HAP-1 (cell line): ENCODE data around the gene TMEM218.
A peak's percentile ranks its signal among the peaks of the same experiment; 100 is the strongest.

Experiments
- DNase-seq, 2 experiments: peaks; one replicate each; pipeline ENCODE4 v3.0.0-alpha.2; 2016 to 2020; ENCODE audit warnings: low spot score in 2 of 2
- H3K27me3 ChIP-seq: fragments of 250-450 bp; sonication (Bioruptor Pico); 2 replicates; pipeline ENCODE4 v1.5.1; 2020; ENCODE audit warnings: low read depth, mild to moderate bottlenecking, moderate library complexity
- H3K36me3 ChIP-seq: fragments of 250-450 bp; sonication (Bioruptor Pico); replicated peaks from 2 replicates; pipeline ENCODE4 v1.5.1; 2020; ENCODE audit warnings: mild to moderate bottlenecking
- H3K4me1 ChIP-seq: fragments of 250-450 bp; sonication (Bioruptor Pico); 2 replicates; pipeline ENCODE4 v1.5.1; 2020; ENCODE audit warnings: mild to moderate bottlenecking
- H3K4me3 ChIP-seq: fragments of 250-450 bp; sonication (Bioruptor Pico); 2 replicates; pipeline ENCODE4 v1.5.1; 2020; ENCODE audit warnings: mild to moderate bottlenecking, moderate library complexity
- H3K9me3 ChIP-seq: fragments of 250-450 bp; sonication (Bioruptor Pico); 2 replicates; pipeline ENCODE4 v1.5.1; 2020; ENCODE audit warnings: mild to moderate bottlenecking, moderate library complexity
- in situ Hi-C: fragments of 300-500 bp; cut with MboI; formaldehyde crosslinking; loops from 3 replicates; pipeline ENCODE4 v1.14.3; 2020; ENCODE audit warnings: low sequenced_read_pairs, inconsistent platforms, mixed read lengths

The TMEM218 gene

GRCh38 chr11:125141686-125142535 is 30.5 kb upstream of the TMEM218 start:
- DNase-seq = peak; percentile 95
- Histone ChIP-seq H3K4me3 (no peak overlapping the region), H3K27me3 (no peaks in the 10 kb centered on the region), H3K4me1 (peaks cover 26% of the 10 kb centered on the region), H3K36me3 (no peaks in the 10 kb centered on the region), H3K9me3 (no peaks in the 10 kb centered on the region)
- in situ Hi-C loops = loop anchor here (10.0 kb wide), 1 partner anchor 47 kb away; no protein-coding TSS in a partner anchor

GRCh38 chr11:125141178-125141577 is 29.8 kb upstream of the TMEM218 start:
- no peaks in the 10 kb centered on the region for H3K36me3 ChIP-seq
- peak in 1 of 2 experiments; percentile 20 for DNase-seq
- in situ Hi-C loops = loop anchor here (10.0 kb wide), 1 partner anchor 46 kb away; no protein-coding TSS in a partner anchor
- H3K9me3 ChIP-seq = no peaks in the 10 kb centered on the region
- no peaks in the 10 kb centered on the region for H3K27me3 ChIP-seq
- H3K4me1 ChIP-seq = peaks cover 21% of the 10 kb centered on the region
- H3K4me3 ChIP-seq = no peak overlapping the region

DNA sequence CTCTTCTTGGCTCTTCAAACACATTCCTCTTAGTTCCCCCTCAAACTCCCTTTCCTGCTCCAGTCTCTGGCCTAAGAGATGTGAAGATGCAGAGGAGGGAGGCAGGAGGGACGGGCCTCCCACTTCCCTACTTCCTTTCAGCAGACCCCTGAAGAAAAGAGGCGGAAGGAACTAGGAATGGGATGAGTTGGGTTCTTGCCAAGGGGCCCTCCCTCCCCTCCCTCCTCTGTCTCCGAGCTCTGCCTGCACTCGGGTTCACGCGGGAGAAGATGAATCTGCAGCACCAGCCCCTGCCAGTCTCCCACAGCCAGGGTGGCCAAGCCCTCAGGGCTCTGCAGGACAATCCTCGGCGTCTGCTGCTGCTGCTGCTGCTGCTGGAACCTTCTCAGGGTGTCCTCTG is 28.8 kb upstream of the TMEM218 start:
- Histone ChIP-seq H3K36me3 (no peaks in the 10 kb centered on the region), H3K27me3 (no peaks in the 10 kb centered on the region), H3K4me3 (no peak overlapping the region), H3K9me3 (no peaks in the 10 kb centered on the region), H3K4me1 (peaks cover 20% of the 10 kb centered on the region)
- in situ Hi-C loops = loop anchor here (10.0 kb wide), 1 partner anchor 45 kb away; no protein-coding TSS in a partner anchor
- DNase-seq = no peak

DNA sequence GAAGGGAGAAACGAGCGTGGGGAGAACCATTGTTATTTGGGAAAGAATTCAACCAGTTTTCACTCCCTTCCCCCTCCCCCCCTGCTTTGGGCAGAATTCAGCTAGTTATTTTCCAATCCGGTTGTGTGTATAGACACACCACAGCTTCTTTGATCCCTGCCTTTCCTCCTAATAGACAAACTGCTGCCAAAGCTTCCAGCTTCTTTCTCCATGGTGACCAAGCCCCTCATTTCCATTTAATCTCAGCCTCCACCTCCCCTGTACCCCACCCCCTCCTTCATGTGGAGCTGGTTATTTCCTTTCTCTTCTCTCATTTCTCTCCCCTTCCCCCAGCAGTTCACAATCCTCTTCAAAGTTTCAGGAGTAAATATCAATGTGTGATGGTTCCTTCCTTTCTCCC is 28.4 kb upstream of the TMEM218 start:
- H3K27me3 ChIP-seq = no peaks in the 10 kb centered on the region
- DNase-seq = no peak
- in situ Hi-C loops = loop anchor here (10.0 kb wide), 1 partner anchor 45 kb away; no protein-coding TSS in a partner anchor
- H3K9me3 ChIP-seq = no peaks in the 10 kb centered on the region
- no peak overlapping the region for H3K4me3 ChIP-seq
- no peaks in the 10 kb centered on the region for H3K36me3 ChIP-seq
- H3K4me1 ChIP-seq = peaks cover 20% of the 10 kb centered on the region

DNA sequence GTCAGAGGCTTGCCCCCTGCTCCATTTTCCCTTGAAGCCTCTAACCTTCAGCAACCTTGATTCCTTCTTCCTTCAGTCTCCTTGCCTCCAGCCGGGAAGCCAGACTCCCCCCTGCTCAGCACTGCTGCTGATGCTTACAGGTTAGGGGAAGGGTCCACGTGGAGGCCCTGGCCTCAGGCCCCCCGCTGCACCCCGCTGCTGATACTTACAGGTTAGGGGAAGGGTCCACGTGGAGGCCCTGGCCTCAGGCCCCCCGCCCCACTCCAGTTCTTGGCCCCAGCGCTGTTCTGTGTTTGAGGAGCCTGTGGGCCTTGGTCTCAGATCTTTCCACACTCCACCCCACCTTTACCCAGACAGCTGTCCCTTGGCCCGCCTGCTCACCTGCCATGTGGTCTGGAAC is 27.5 kb upstream of the TMEM218 start:
- DNase-seq = no peak
- H3K27me3 ChIP-seq = no peaks in the 10 kb centered on the region
- in situ Hi-C loops = no loop called here

DNA sequence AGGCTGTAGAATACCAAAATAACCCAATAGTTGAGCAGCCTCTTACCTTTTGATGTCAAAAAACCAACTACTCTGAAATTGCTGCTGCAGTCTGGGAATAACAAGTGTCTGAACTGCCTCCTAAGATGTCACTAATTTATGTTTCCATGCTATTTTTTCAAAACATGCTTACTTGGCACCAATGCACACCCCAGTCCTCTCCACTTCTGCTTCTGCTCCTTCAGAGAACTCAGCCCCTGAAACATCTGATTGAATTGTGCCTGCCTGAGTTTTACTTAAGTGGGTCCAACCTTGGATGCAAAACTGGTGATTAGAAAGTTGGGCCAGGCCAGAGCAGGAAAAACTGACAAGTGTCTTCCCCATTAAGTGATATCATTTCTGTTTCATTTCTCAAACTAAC is 24.6 kb upstream of the TMEM218 start:
- no peak for DNase-seq
- Histone ChIP-seq H3K4me1 (peaks cover 10% of the 10 kb centered on the region), H3K36me3 (no peaks in the 10 kb centered on the region), H3K9me3 (no peaks in the 10 kb centered on the region), H3K4me3 (no peak overlapping the region), H3K27me3 (no peaks in the 10 kb centered on the region)
- in situ Hi-C loops = no loop called here

More for the DNA sequence above, 27.5 kb upstream of the TMEM218 start:
- Histone ChIP-seq H3K4me3 (no peak overlapping the region), H3K36me3 (no peaks in the 10 kb centered on the region), H3K4me1 (peaks cover 20% of the 10 kb centered on the region), H3K9me3 (no peaks in the 10 kb centered on the region)

DNA sequence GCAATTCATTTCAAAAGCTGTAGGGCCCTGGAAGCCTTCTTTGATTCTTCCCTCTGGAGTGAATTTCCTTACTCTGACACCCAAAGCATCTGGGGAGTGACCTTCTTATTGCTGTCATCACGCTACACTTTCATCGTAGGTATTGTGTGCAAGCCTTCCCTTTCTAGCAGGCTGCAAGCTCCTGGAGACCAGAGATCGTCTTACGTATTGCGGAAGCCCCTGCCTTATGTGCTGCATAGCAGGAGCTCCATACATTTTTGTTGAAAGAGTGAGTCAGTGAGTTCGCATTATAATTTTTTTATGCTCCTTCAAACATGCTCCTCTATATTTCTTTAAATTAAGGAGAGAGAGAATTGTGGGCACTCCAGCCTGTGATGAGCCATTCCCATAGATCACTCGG is 21.2 kb upstream of the TMEM218 start:
- Histone ChIP-seq H3K4me1 (no peaks in the 10 kb centered on the region), H3K36me3 (no peaks in the 10 kb centered on the region), H3K27me3 (peaks cover 9% of the 10 kb centered on the region), H3K4me3 (no peak overlapping the region), H3K9me3 (no peaks in the 10 kb centered on the region)
- DNase-seq = no peak
- in situ Hi-C loops = no loop called here

GRCh38 chr11:125132071-125132470 is 20.6 kb upstream of the TMEM218 start:
- in situ Hi-C loops = no loop called here
- no peaks in the 10 kb centered on the region for H3K9me3 ChIP-seq
- H3K36me3 ChIP-seq = no peaks in the 10 kb centered on the region
- DNase-seq = no peak
- H3K4me3 ChIP-seq = no peak overlapping the region
- peaks cover 9% of the 10 kb centered on the region for H3K27me3 ChIP-seq
- H3K4me1 ChIP-seq = no peaks in the 10 kb centered on the region

DNA sequence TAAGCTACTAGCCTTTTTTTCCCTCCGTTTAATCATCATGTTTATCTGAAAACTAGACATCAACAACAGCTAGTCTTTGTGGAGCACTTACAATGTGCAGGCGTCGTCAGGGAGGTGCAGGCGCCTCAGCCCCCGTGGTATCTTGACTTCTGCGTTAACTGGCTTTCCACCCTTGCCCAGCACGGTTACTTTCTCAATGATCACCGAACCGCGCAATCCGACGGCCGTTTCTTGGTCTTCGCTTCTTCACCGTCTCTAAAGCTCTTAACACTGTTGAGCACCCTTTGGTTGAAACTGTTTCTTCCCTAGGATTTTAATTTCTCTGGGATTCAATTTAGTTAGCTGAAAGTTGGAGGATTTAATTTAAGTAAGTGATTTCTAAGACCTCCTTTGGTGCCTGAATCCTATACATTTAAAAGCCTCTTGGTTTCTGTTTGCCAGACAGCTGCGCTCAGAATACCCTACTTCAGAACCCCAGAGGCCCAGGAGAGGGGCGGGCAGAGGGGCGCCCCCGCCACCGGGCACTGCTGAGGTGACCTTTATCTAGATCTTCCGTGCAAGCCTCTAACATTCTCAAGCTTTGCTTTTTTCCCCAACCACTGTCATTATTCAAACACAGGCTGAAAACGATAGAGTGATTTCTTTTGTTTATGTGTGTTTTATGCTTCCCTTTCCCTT is 18.0 kb upstream of the TMEM218 start:
- Histone ChIP-seq H3K9me3 (no peaks in the 10 kb centered on the region), H3K4me1 (no peaks in the 10 kb centered on the region), H3K36me3 (no peaks in the 10 kb centered on the region), H3K4me3 (no peak overlapping the region), H3K27me3 (peaks cover 9% of the 10 kb centered on the region)
- in situ Hi-C loops = no loop called here
- DNase-seq = no peak

DNA sequence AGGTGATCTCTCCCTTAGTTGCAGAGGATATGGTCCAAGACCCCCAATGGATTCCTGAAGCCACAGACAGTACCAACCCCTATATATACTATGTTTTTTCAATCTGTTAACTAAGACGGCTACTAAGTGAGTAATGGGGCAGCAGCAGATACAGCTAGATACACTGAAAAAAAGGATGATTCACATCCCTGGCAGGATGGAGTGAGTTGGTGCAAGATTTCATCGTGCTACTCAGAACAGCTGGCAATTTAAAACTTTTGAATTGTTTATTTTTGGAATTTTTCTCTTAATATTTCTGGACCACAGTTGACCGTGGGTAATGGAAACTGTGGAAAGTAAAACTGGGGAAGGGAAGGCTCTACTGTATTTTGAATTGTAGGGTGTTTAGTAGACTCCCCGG is 17.0 kb upstream of the TMEM218 start:
- Histone ChIP-seq H3K4me1 (no peaks in the 10 kb centered on the region), H3K9me3 (no peaks in the 10 kb centered on the region), H3K27me3 (peaks cover 9% of the 10 kb centered on the region), H3K4me3 (no peak overlapping the region), H3K36me3 (no peaks in the 10 kb centered on the region)
- DNase-seq = no peak
- in situ Hi-C loops = no loop called here

DNA sequence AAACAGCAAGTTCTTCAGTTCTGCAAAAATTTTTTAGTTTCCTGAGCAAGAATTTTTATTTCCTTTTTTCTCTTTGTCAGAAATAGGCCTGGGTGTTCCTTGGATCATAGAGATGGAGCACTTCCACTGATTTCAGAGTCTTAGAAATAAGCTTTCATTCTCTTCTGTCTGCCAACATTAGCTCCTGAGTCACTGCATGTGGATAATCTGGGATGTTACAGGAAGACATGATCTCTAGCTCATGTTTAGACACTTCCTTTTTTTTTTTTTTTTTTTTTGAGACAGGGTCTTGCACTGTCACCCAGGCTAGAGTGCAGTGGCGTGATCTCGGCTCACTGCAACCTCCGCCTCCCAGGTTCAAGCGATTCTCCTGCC is 13.2 kb upstream of the TMEM218 start:
- peaks cover 9% of the 10 kb centered on the region for H3K27me3 ChIP-seq
- no peak for DNase-seq
- no peaks in the 10 kb centered on the region for H3K36me3 ChIP-seq
- in situ Hi-C loops = no loop called here
- H3K4me1 ChIP-seq = no peaks in the 10 kb centered on the region
- H3K9me3 ChIP-seq = no peaks in the 10 kb centered on the region
- no peak overlapping the region for H3K4me3 ChIP-seq

DNA sequence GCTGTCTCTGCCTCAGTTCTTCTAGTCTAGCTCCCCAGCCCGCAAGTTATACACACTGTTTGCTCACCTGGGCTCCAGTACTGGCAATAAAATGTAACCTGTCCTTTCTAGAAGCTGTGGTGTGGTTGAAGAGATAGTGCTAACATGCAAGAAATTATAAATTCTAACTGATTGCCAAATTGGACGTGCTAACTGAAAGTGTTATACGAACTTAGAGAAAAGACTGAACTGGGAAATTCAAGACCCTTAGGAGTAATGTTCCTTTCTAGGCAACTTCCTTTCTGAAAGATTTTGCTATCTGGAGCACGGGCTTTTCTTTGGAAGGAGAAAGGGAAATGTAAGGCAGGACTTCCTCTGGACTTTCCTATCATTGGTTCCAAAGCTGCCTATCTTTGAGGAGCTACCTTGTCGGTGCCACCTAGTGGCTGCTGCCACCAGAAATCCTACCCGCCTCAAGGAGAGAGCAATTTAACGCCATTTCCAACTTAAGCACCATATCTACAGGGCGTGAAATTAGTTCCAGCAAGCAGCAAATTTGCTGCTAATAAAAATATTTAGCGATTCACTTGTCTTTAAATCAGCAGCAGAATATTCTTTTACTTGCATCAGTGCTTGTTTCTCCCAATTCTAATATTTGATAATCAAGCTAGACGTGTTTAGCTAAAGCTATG is 12.7 kb upstream of the TMEM218 start:
- H3K4me3 ChIP-seq = no peak overlapping the region
- no peaks in the 10 kb centered on the region for H3K4me1 ChIP-seq
- DNase-seq = peak; percentile 63 to 73
- in situ Hi-C loops = no loop called here
- H3K9me3 ChIP-seq = no peaks in the 10 kb centered on the region
- no peaks in the 10 kb centered on the region for H3K36me3 ChIP-seq
- peaks cover 6% of the 10 kb centered on the region for H3K27me3 ChIP-seq

- no peaks in the 10 kb centered on the region for H3K9me3 ChIP-seq
- peaks cover 3% of the 10 kb centered on the region; the same call in 1 of the 2 replicates for H3K27me3 ChIP-seq
- H3K4me3 ChIP-seq = no peak overlapping the region
- in situ Hi-C loops = no loop called here
- DNase-seq = no peak
- no peaks in the 10 kb centered on the region for H3K36me3 ChIP-seq
- H3K4me1 ChIP-seq = no peaks in the 10 kb centered on the region
Measured at GRCh38 chr11:125123194-125123946, 11.9 kb upstream of the TMEM218 start.
